Tibial nerve (tissue), 4 donors: ENCODE data around the gene TUBG2.
"Not testable (repeated sequence)": the region's sequence is repeated elsewhere in the genome, so short reads cannot be mapped to it uniquely, and the experiment has no call there.

Experiments used
- EP300 ChIP-seq, 2 donors: sonication (generic); formaldehyde crosslinking; IDR thresholded peaks; one replicate each; pipeline ENCODE4 v1.6.1; 2017; ENCODE audit warnings: antibody characterized with exemption in 2 of 2, mild to moderate bottlenecking in 1 of 2
- POLR2A ChIP-seq, 2 donors: fragments of 450-650 bp; IDR thresholded peaks; one replicate each; pipeline ENCODE4 v1.6.1; 2017; ENCODE audit warnings: antibody characterized with exemption in 2 of 2, mild to moderate bottlenecking in 2 of 2, moderate library complexity in 2 of 2
- TF ChIP-seq, protein P1 (sequence below), 5 experiments: fragments of 200-600 bp in 3 of 5; fragments of 450-650 bp in 2 of 5; sonication (generic) in 3 of 5; IDR thresholded peaks; one replicate each; pipeline ENCODE4 v1.5.1; 2016 to 2019; ENCODE audit warnings: antibody characterized with exemption in 5 of 5, mild to moderate bottlenecking in 3 of 5, moderate library complexity in 2 of 5

DNA sequence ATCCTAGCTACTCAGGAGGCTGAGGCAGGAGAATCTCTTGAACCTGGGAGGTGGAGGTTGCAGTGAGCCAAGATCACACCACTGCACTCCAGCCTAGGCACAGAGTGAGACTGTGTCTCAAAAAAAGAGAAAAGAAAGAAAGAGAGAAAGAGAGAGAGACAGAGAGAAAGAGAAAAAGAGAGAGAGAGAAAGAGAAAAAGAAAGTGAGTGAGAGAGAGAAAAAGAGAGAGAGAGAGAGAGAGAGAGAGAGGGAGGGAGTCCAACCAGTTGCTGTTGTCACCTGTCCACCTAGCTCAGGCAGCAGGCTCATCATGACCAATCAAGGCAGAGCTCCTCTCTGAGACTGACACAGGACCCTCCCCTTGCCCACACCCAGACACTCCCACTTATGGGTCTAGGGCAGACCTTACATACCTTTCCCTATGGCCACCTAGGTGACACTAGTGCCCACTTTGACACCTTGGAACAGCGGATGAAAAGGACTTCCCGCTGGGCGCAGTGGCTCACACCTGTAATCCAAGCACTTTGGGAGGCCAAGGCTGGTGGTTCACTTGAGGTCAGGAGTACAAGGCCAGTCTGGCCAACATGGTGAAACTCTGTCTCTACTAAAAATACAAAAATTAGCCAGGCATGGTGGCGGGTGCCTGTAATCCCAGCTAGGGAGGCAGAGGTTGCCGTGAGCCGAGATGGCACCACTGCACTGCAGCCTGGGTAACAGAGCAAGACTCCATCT is 31.9 kb upstream of the TUBG2 start:
- TF ChIP-seq, protein P1, sequence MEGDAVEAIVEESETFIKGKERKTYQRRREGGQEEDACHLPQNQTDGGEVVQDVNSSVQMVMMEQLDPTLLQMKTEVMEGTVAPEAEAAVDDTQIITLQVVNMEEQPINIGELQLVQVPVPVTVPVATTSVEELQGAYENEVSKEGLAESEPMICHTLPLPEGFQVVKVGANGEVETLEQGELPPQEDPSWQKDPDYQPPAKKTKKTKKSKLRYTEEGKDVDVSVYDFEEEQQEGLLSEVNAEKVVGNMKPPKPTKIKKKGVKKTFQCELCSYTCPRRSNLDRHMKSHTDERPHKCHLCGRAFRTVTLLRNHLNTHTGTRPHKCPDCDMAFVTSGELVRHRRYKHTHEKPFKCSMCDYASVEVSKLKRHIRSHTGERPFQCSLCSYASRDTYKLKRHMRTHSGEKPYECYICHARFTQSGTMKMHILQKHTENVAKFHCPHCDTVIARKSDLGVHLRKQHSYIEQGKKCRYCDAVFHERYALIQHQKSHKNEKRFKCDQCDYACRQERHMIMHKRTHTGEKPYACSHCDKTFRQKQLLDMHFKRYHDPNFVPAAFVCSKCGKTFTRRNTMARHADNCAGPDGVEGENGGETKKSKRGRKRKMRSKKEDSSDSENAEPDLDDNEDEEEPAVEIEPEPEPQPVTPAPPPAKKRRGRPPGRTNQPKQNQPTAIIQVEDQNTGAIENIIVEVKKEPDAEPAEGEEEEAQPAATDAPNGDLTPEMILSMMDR (IDR thresholded peaks at IDR 0.05) = not testable (repeated sequence)
- not testable (repeated sequence) for TF ChIP-seq POLR2A, EP300 (IDR thresholded peaks at IDR 0.05)
